Loucy (cell line): ENCODE results near the gene KDM4B.

Experiments
- H2AFZ ChIP-seq: fragments of 200-600 bp; sonication (generic); 2 replicates; pipeline ENCODE4 v1.6.0; 2016; ENCODE audit warnings: antibody characterized with exemption, mild to moderate bottlenecking, low read length, moderate library complexity
- H3F3A ChIP-seq: fragments of 200-600 bp; 2 replicates; pipeline ENCODE4 v1.6.0; 2016; ENCODE audit warnings: antibody characterized with exemption, low read depth, mild to moderate bottlenecking
- H3K27me3 ChIP-seq: fragments of 200-600 bp; sonication (generic); 2 replicates; pipeline ENCODE4 v1.6.1; 2014; ENCODE audit warnings: low read length, mild to moderate bottlenecking; ENCODE audit not compliant: insufficient read depth, poor library complexity, severe bottlenecking
- H3K36me3 ChIP-seq: fragments of 200-600 bp; sonication (generic); 2 replicates; pipeline ENCODE4 v1.6.1; 2016; ENCODE audit warnings: low read length; ENCODE audit not compliant: insufficient read depth
- H3K4me1 ChIP-seq: fragments of 200-600 bp; sonication (generic); 2 replicates; pipeline ENCODE4 v1.5.1; 2014; ENCODE audit warnings: low read length, mild to moderate bottlenecking; ENCODE audit not compliant: insufficient read depth, poor library complexity, severe bottlenecking
- H3K4me2 ChIP-seq: fragments of 200-600 bp; sonication (generic); 2 replicates; pipeline ENCODE4 v1.6.0; 2014; ENCODE audit warnings: antibody characterized with exemption, low read length, low read depth, mild to moderate bottlenecking; ENCODE audit not compliant: poor library complexity, severe bottlenecking
- H3K4me3 ChIP-seq: fragments of 200-600 bp; sonication (generic); 2 replicates; pipeline ENCODE4 v1.5.1; 2014; ENCODE audit warnings: low read length, mild to moderate bottlenecking, mixed read lengths; ENCODE audit not compliant: poor library complexity, severe bottlenecking
- H3K79me2 ChIP-seq: fragments of 200-600 bp; sonication (generic); 2 replicates; pipeline ENCODE4 v1.6.1; 2014; ENCODE audit warnings: low read length; ENCODE audit not compliant: insufficient read depth
- H3K9ac ChIP-seq: fragments of 200-600 bp; sonication (generic); 2 replicates; pipeline ENCODE4 v1.6.0; 2014; ENCODE audit warnings: mild to moderate bottlenecking, low read depth, low read length, moderate library complexity; ENCODE audit not compliant: poor library complexity, severe bottlenecking
- H3K9me2 ChIP-seq: fragments of 200-600 bp; sonication (generic); replicated peaks from 2 replicates; pipeline ENCODE4 v1.6.1; 2016; ENCODE audit warnings: low read depth, low read length, mixed read lengths
- H3K9me3 ChIP-seq: fragments of 200-600 bp; sonication (generic); 2 replicates; pipeline ENCODE4 v1.6.1; 2014; ENCODE audit warnings: mild to moderate bottlenecking, antibody characterized with exemption, low read length, low read depth; ENCODE audit not compliant: insufficient read depth
- H4K20me1 ChIP-seq: fragments of 200-600 bp; sonication (generic); 2 replicates; pipeline ENCODE4 v1.6.0; 2014; ENCODE audit warnings: antibody characterized with exemption, low read length, mild to moderate bottlenecking; ENCODE audit not compliant: insufficient read depth, poor library complexity, severe bottlenecking
- CTCF ChIP-seq: fragments of 200-600 bp; sonication (generic); conservative IDR thresholded peaks from 2 replicates; pipeline ENCODE4 v1.5.1; 2014; ENCODE audit warnings: mild to moderate bottlenecking, antibody characterized with exemption, low read length
- EZH2phosphoT487 ChIP-seq: fragments of 200-600 bp; IDR thresholded peaks from 2 replicates; pipeline ENCODE4 v1.6.1; 2018; ENCODE audit warnings: antibody characterized with exemption, mild to moderate bottlenecking, moderate library complexity, borderline replicate concordance

The KDM4B gene

GRCh38 chr19:5092481-5092843 lies 123.5 kb downstream of the KDM4B start:
- Histone ChIP-seq H3K36me3 (peaks cover 36% of the 10 kb centered on the region; the same call in 1 of the 2 replicates), H4K20me1 (no peaks in the 10 kb centered on the region), H3K27me3 (no peaks in the 10 kb centered on the region), H3K9me3 (no peaks in the 10 kb centered on the region), H2AFZ (no peak overlapping the region), H3F3A (no peaks in the 10 kb centered on the region), H3K9ac (no peak overlapping the region), H3K4me2 (no peak overlapping the region), H3K4me1 (no peaks in the 10 kb centered on the region), H3K9me2 (no peaks in the 10 kb centered on the region), H3K79me2 (no peaks in the 10 kb centered on the region), H3K4me3 (no peak overlapping the region)
- no peak for TF ChIP-seq CTCF
- TF ChIP-seq EZH2phosphoT487: no peak

GRCh38 chr19:5093297-5093928 lies 124.5 kb downstream of the KDM4B start:
- H3F3A ChIP-seq: no peaks in the 10 kb centered on the region
- peaks cover 36% of the 10 kb centered on the region; the same call in 1 of the 2 replicates for H3K36me3 ChIP-seq
- H3K9me3 ChIP-seq: no peaks in the 10 kb centered on the region

GRCh38 chr19:5093948-5094718 lies 125.2 kb downstream of the KDM4B start:
- H3K36me3 ChIP-seq: peaks cover 38% of the 10 kb centered on the region; the same call in 1 of the 2 replicates
- no peaks in the 10 kb centered on the region for H3K27me3 ChIP-seq
- H3F3A ChIP-seq: no peaks in the 10 kb centered on the region
- no peak overlapping the region for H2AFZ ChIP-seq
- no peak overlapping the region for H3K9ac ChIP-seq
- H4K20me1 ChIP-seq: no peaks in the 10 kb centered on the region
- H3K9me2 ChIP-seq: no peaks in the 10 kb centered on the region
- no peaks in the 10 kb centered on the region for H3K79me2 ChIP-seq
- no peaks in the 10 kb centered on the region for H3K4me1 ChIP-seq
- no peak overlapping the region for H3K4me3 ChIP-seq
- no peak overlapping the region for H3K4me2 ChIP-seq
- H3K9me3 ChIP-seq: peaks cover 6% of the 10 kb centered on the region; the same call in 1 of the 2 replicates
- TF ChIP-seq EZH2phosphoT487 (no peak), CTCF (no peak)

More at GRCh38 chr19:5093297-5093928, 124.5 kb downstream of the KDM4B start:
- TF ChIP-seq EZH2phosphoT487 (no peak), CTCF (no peak)
- H3K4me3 ChIP-seq: no peak overlapping the region
- H3K9ac ChIP-seq: no peak overlapping the region
- H4K20me1 ChIP-seq: no peaks in the 10 kb centered on the region
- no peaks in the 10 kb centered on the region for H3K4me1 ChIP-seq
- no peaks in the 10 kb centered on the region for H3K27me3 ChIP-seq
- no peak overlapping the region for H2AFZ ChIP-seq
- no peaks in the 10 kb centered on the region for H3K79me2 ChIP-seq
- H3K9me2 ChIP-seq: no peaks in the 10 kb centered on the region
- no peak overlapping the region for H3K4me2 ChIP-seq
